ENCODE results near the gene ZMAT5. TPM values are rescaled to one million over a fixed set of nuclear protein-coding genes. Genes with fewer than 3 reads are reported as not detected.

Gene ZMAT5
- total and polyA plus RNA-seq, 5 experiments from 2014 or later = 17.5 to 58.5 (median 44.2) TPM

DNA sequence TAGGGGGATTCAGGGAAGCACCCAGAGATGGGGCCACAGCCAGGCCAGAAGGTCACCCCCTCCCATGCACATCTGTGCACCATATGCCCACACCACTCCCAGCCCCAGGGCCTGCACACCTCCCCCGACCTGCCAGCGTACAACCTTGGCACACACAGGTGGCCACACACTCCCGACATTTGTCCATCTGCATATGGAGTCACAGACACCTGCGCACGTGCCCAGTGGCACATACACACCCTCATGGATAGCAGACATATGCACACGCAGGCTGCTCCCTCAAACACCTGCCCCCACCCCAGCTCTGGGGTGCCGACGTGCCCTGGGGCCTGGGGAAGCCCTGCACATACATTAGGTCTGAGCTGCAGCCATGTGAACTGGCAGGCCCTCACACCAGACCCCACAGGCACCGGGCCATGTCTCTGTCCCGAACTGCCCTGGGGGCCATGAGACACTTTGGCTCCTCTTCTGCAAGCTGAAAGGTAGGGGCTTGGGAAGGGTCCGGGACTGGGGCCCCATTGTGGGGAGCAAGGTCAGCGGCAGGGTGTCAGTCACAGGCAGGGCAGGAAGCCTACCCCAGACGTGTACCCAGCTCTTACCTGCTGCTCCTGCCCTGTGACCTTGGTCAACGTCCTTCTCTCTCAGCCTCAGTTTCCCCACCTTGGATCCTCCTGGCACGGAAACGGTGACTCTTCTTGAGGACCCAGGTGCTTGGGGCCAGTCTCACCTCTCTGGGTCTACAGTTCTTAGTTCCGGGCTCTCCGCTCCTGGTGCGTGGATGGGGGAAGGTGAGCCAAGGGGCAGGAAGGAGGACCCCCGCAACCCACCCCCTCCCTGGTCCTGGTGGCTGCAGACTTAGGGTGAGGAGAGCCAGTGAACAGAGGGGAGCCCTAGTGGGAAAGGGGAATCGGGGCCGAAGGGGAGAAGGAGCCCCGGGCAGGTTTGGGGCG is 47.6 kb downstream of the ZMAT5 start:
- DNase-seq = no peak
- no peak for ATAC-seq
- POLR2A ChIA-PET = no interaction called here
- Mint-ChIP-seq H3K36me3 (no peaks in the 10 kb centered on the region), H3K27ac (no peak overlapping the region), H3K4me3 (peak overlapping the region in 7 of 10 donors; percentile 10 to 62 (median 33)), H3K27me3 (peaks cover 16 to 61% (median 51%) of the 10 kb centered on the region in 5 donors), H3K4me1 (peaks cover 0 to 13% (median 2%) of the 10 kb centered on the region in 4 donors), H3K9me3 (no peaks in the 10 kb centered on the region)

DNA sequence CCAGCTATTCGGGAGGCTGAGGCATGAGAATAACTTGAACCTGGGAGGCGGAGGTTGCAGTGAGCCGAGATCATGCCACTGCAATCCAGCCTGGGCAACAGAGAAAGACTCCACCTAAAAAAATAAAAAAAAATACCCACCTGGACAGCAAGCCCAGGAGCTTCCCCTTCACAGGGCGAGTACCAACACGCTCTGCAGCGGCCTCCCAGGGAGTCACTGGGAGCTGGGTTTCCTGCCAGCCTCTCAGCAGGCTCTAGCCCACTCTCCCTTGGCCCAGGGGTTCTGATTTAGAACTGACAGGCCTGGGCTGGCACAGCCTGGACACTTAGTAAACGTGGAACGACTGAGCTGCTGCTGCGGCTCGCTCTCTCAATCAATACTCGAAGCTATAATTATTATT is 49.0 kb downstream of the ZMAT5 start:
- Mint-ChIP-seq H3K4me3 (no peak overlapping the region), H3K4me1 (peaks cover 0 to 13% (median 2%) of the 10 kb centered on the region in 4 donors), H3K9me3 (no peaks in the 10 kb centered on the region), H3K27ac (no peak overlapping the region), H3K27me3 (peaks cover 16 to 66% (median 50%) of the 10 kb centered on the region in 5 donors), H3K36me3 (no peaks in the 10 kb centered on the region)
- no peak for DNase-seq
- no peak for ATAC-seq
- POLR2A ChIA-PET = no interaction called here

DNA sequence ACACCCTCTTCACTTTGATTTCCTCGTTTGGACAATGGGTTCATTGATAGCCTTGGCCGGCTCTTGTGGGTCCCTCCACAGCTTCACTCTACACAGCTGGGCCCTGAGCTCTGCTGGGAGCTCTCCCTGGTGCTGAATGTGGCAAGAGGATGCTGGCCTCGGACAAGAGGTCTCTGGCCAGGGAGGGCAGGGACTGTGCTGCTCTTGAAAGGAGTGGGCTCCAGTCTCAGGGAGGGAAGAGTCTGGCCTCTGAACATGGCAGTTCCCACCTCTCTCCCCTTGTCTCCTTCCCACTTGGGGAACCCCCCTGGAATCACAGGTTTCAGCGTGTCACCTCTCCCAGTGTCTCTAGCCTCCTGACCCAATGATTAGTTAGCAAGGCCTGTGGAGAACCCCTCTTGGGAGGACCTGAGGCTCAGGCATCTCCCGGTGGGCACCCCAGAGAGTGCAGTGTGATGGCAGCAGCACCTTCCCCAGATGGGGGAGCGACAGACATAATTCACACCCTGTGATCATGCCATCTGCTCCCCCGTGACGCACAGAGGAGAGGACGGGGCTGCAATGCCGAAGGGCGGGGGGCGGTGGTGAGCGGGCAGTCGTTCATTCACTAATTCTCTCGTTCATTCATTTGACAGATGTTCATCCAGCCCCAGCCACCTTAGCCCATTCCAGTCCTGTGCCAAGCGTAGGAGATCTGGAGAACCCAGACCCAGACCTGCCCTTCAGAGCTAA is 49.8 kb downstream of the ZMAT5 start:
- peak overlapping the region in 2 of 10 donors; percentile 40 to 57 for H3K27ac Mint-ChIP-seq
- POLR2A ChIA-PET = no interaction called here

DNA sequence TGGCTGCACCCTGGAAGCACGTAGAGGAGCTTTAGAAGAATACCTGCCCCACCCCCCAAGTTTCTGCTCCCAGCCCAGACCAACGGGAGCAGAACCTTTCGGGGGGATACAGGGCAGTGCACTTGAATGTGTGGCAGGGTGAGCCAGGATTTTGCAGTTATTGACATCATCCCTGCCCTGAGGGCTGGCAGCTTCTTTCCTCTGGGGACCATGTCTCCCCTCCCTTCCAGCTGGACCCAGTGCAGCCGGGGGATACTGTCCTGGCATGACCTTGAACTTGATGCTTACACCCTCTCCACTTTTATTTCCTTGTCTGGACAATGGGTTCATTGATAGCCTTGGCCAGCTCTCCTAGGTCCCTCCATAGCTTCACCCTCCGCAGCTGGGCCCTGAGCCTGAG is 51.1 kb downstream of the ZMAT5 start:
- DNase-seq = no peak
- Mint-ChIP-seq H3K4me3 (no peak overlapping the region), H3K4me1 (peaks cover 0 to 13% (median 4%) of the 10 kb centered on the region in 4 donors), H3K27ac (no peak overlapping the region), H3K9me3 (no peaks in the 10 kb centered on the region), H3K27me3 (peaks cover 20 to 71% (median 48%) of the 10 kb centered on the region in 5 donors), H3K36me3 (no peaks in the 10 kb centered on the region)
- POLR2A ChIA-PET = no interaction called here
- no peak for ATAC-seq

More for the DNA sequence above, 49.8 kb downstream of the ZMAT5 start:
- Mint-ChIP-seq H3K36me3 (no peaks in the 10 kb centered on the region), H3K9me3 (no peaks in the 10 kb centered on the region), H3K4me3 (no peak overlapping the region), H3K4me1 (peaks cover 0 to 13% (median 3%) of the 10 kb centered on the region in 4 donors), H3K27me3 (peaks cover 18 to 71% (median 52%) of the 10 kb centered on the region in 5 donors)
- ATAC-seq (no peak), DNase-seq (no peak)

DNA sequence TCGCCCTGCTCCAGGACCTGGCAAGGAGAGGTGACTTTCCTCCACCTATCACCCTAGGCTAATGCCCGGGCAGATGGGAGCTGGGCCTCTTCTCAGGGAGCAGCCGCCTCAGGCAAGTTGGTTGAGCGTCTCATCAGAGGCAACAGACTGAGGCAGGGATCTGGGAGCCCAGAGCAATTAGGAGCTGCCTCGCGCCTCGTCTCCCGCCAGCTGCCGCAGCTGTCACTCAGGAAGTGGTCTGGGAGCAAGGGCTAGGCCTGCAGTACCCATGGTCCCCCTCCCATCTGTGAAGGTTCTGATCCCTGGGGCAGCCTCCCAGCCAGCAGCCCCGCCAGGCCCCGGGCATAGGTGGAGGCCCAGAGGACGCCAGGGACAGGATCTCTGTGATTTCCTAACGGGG is 51.6 kb downstream of the ZMAT5 start:
- POLR2A ChIA-PET = no interaction called here
- H3K4me3 Mint-ChIP-seq = no peak overlapping the region

DNA sequence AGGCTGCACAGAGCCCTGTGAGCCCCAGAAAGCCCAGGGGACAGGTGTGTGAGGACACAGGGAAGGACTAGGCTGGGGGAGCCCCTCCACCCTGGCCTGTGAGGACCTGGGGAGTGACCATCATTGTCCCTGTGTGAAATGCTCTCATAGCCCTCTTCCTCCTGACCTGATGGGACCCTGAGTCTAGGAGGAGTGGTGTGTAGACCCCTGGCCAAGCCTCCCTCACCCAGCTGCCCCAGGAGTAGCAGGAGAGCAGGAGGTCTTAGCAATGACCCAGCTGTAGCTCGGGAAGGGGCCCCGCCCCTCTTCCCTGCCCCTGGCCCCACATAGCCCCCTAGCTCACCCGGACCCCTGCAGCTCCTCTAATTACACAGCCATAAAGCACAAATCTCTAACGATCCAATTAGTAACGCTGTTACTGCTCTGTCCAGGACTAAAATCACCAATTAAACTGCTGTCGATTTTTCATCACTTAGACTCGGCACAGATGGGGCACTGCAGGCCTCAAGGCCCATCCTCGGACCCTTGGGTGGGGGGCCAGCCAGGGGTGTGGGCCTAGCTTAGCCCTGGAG is 53.6 kb downstream of the ZMAT5 start:
- ATAC-seq (no peak), DNase-seq (no peak)
- Mint-ChIP-seq H3K4me1 (peaks cover 0 to 3% (median 0%) of the 10 kb centered on the region in 4 donors), H3K4me3 (no peak overlapping the region), H3K36me3 (no peaks in the 10 kb centered on the region), H3K9me3 (no peaks in the 10 kb centered on the region), H3K27me3 (peaks cover 15 to 61% (median 34%) of the 10 kb centered on the region in 5 donors), H3K27ac (no peak overlapping the region)
- POLR2A ChIA-PET = no interaction called here

More for the DNA sequence above, 51.6 kb downstream of the ZMAT5 start:
- H3K4me1 Mint-ChIP-seq = peaks cover 0 to 13% (median 4%) of the 10 kb centered on the region in 4 donors
- peaks cover 20 to 75% (median 48%) of the 10 kb centered on the region in 5 donors for H3K27me3 Mint-ChIP-seq
- H3K27ac Mint-ChIP-seq = no peak overlapping the region
- no peaks in the 10 kb centered on the region for H3K36me3 Mint-ChIP-seq
- ATAC-seq (no peak), DNase-seq (no peak)
- H3K9me3 Mint-ChIP-seq = no peaks in the 10 kb centered on the region

DNA sequence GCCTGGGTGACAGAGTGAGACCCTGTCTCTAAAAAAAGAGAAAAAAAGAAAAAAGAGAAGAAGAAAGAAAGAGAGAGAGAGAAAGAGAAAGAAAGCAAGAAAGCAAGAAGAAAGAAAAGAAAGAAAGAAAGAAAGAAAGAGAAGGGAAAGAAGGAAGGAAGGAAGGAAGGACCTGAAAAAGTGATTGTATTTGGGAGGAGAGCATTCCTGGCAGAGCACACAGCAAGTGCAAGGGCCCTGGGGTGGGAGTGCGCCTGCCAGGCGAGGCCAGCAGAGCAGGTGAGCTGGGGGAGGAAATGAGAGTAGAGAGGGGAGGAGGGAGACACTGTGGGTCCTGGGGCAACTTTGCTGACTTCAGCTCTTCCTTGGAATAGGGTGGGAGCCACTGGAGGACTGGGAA is 54.7 kb downstream of the ZMAT5 start:
- Mint-ChIP-seq H3K36me3 (no peaks in the 10 kb centered on the region), H3K27me3 (peaks cover 14 to 50% (median 31%) of the 10 kb centered on the region in 5 donors), H3K4me3 (no peak overlapping the region), H3K9me3 (no peaks in the 10 kb centered on the region), H3K4me1 (peaks cover 0 to 3% (median 0%) of the 10 kb centered on the region in 4 donors), H3K27ac (no peak overlapping the region)
- POLR2A ChIA-PET = no interaction called here
- DNase-seq (no peak), ATAC-seq (no peak)

DNA sequence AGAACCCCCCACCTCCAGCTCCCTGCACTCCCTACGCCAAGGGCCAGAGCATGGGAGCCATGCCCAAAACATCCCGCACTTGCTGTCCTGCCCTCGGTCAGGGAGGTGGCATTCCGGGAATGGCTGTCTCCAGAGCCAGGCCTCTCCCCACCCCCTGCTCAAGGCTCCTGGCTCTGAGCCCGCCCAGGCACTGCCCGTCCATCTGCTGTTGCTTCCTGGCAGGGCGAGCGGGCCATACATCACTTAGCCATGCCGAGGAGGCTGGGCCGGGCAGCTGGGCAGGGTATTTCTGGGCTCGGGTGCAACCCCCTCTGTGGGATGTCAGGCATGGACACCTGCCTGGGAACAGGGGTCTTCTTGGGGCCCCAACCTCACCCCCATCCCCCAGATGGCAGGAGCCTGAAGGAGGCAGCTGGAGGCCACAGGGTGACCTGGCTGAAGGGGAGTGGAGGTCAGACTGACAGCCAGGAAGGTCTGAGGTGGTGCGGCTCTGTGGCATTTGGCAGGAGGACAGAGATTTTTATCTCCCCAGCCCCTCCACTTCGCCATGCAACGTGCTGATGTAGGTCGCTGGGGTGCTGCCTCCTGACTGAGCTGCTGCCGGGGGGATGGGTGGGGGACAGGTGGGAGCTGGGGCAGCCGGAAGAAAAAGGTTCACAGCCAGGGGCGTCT is 55.7 kb downstream of the ZMAT5 start:
- no peak for DNase-seq
- Mint-ChIP-seq H3K9me3 (no peaks in the 10 kb centered on the region), H3K27me3 (peaks cover 3 to 40% (median 21%) of the 10 kb centered on the region in 5 donors), H3K27ac (peak overlapping the region in 1 of 10 donors; percentile 49), H3K4me3 (no peak overlapping the region), H3K4me1 (peaks cover 0 to 3% (median 0%) of the 10 kb centered on the region in 4 donors), H3K36me3 (no peaks in the 10 kb centered on the region)
- POLR2A ChIA-PET = no interaction called here
- ATAC-seq = no peak

DNA sequence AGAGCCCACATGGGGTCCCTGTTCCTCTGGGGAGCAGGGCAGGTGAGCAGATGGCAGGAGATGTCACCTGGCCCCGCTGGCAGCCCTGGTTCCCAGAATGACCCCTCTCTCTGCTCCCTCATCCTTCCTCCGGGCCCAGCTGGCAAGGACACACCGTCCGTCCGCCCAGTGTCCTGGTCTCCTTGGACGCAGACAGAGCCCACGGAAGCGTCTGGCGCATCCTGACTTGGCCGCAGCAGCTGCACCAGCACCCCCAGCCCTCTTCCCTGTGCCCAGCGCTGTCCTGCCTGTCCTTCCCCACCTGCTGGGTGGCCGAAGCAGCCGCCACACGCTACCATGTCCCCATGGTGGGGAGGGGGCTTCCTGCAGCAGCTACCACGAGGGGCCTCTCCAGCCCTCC is 56.6 kb downstream of the ZMAT5 start:
- peaks cover 0 to 3% (median 0%) of the 10 kb centered on the region in 4 donors for H3K4me1 Mint-ChIP-seq
- no peaks in the 10 kb centered on the region for H3K36me3 Mint-ChIP-seq
- H3K27me3 Mint-ChIP-seq = peaks cover 0 to 36% (median 18%) of the 10 kb centered on the region in 5 donors
- no peak overlapping the region for H3K27ac Mint-ChIP-seq
- no peak overlapping the region for H3K4me3 Mint-ChIP-seq
- DNase-seq = no peak
- ATAC-seq = no peak
- POLR2A ChIA-PET = no interaction called here
- H3K9me3 Mint-ChIP-seq = no peaks in the 10 kb centered on the region

DNA sequence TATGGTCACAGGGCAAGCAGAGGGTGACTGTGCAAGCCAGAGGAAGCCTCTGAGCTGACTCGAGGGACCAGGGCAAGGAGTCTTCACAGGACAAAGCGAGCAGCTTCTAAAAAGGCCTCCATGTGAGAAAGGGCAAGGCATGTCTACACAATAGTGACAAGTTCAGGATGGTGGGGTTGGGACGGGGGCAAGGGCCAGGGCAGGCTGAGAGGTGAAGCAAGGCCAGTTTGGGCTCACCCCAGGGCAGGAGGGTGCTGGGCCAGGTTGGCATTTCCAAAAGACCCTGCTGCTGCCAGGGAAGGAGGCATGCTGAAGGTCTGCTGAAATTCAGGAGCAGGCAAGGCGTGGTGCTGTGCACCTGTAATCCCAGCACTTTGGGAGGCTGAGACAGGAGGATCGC is 59.3 kb downstream of the ZMAT5 start:
- ATAC-seq (no peak), DNase-seq (no peak)
- peaks cover 0 to 3% (median 1%) of the 10 kb centered on the region in 4 donors for H3K4me1 Mint-ChIP-seq
- H3K27ac Mint-ChIP-seq = no peak overlapping the region
- POLR2A ChIA-PET = interaction anchor here (0.5 to 0.7 kb wide), 2 partner anchors 70 to 127 kb away, joined by 3 to 4 read pairs; partner anchors contain the start of gene NIPSNAP1
- no peaks in the 10 kb centered on the region for H3K9me3 Mint-ChIP-seq
- peaks cover 0 to 28% (median 13%) of the 10 kb centered on the region in 5 donors for H3K27me3 Mint-ChIP-seq
- H3K36me3 Mint-ChIP-seq = no peaks in the 10 kb centered on the region
- no peak overlapping the region for H3K4me3 Mint-ChIP-seq

DNA sequence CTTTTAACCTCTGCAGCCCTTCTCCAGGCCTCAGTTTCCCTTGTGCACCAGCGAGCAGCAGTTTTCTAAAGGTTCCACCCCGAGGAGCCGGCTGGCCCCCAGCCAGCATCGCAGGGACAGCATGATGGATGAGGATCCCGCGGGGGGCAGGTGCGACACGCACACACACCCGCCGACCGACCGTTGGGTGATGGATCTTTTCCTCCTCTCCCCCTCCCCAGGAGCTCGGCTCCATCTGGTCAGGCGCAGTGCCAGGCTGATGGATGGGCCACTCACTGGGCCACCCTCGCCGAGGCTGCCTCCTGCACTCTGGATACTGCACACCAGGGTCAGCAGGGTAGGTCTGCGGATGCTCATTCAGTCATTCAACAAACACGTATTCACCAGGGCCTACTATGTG is 59.8 kb downstream of the ZMAT5 start:
- Mint-ChIP-seq H3K27me3 (peaks cover 0 to 24% (median 10%) of the 10 kb centered on the region in 5 donors), H3K4me1 (peaks cover under 1 to 3% (median 2%) of the 10 kb centered on the region in 4 donors), H3K9me3 (no peaks in the 10 kb centered on the region), H3K4me3 (no peak overlapping the region), H3K36me3 (no peaks in the 10 kb centered on the region), H3K27ac (no peak overlapping the region)
- POLR2A ChIA-PET = interaction anchor here (0.5 to 0.7 kb wide), 2 partner anchors 70 to 126 kb away, joined by 3 to 4 read pairs; partner anchors contain the start of gene NIPSNAP1
- DNase-seq (no peak), ATAC-seq (no peak)

DNA sequence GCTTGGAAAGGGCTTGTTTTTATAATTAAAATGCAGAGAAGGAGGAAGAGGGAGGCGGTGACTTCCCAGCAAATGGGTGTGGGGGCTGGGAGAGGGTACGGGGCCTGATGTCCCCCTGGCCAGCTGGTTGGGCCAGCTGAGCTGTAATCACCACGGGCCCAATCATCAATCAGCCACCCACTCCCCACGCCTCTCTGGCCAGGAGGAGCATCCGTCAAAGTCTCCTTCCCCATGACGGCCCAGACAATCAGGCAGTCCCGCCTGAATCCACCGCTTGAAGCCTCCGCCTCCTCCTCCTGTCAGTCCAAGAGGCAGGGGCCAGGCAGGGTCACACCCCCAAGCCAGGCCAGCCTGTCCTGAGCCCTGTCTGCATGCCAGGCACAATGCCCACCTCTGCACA is 60.3 kb downstream of the ZMAT5 start:
- no peak for ATAC-seq
- Mint-ChIP-seq H3K4me3 (no peak overlapping the region), H3K27me3 (peaks cover 0 to 25% (median 8%) of the 10 kb centered on the region in 5 donors), H3K36me3 (no peaks in the 10 kb centered on the region), H3K4me1 (peaks cover 2 to 8% (median 5%) of the 10 kb centered on the region in 4 donors), H3K9me3 (no peaks in the 10 kb centered on the region), H3K27ac (no peak overlapping the region)
- POLR2A ChIA-PET = no interaction called here
- DNase-seq = no peak

All from naive thymus-derived CD8-positive, alpha-beta T cell (primary cell).